Epithelial cell of proximal tubule (primary cell): ENCODE results near the gene MFGE8. TPM values are rescaled to one million over a fixed set of nuclear protein-coding genes. Genes with fewer than 3 reads are reported as not detected.

Source experiments
- DNase-seq: peaks from one replicate; pipeline ENCODE4 v3.0.0-alpha.2; 2011; ENCODE audit warnings: low read depth
- H3K4me3 ChIP-seq: 2 replicates; pipeline ENCODE4 v1.5.1; 2011; ENCODE audit warnings: low read depth, mild to moderate bottlenecking, low read length
- CTCF ChIP-seq: conservative IDR thresholded peaks from 2 replicates; pipeline ENCODE4 v1.5.1; 2012; ENCODE audit warnings: low read depth, mild to moderate bottlenecking, low read length
- total RNA-seq: library from RNA; depleted of rRNA; stranded (reverse); fragments of >200 nt; gene quantifications from 2 replicates; pipeline ENCODE4 v1.2.3, GENCODE V29; 2015

MFGE8 gene
- total RNA-seq, 1 donor from 2014 or later = 135 TPM

- H3K4me3 ChIP-seq = no peak overlapping the region
- no peak for TF ChIP-seq CTCF
- DNase-seq = no peak
These were observed 41.1 kb downstream of the MFGE8 start for GRCh38 chr15:88872106-88872505.

GRCh38 chr15:88871313-88871712, 41.9 kb downstream of the MFGE8 start:
- DNase-seq = no peak
- TF ChIP-seq CTCF = no peak
- no peak overlapping the region for H3K4me3 ChIP-seq

- no peak for DNase-seq
- no peak overlapping the region for H3K4me3 ChIP-seq
- TF ChIP-seq CTCF = no peak
These were observed 46.8 kb downstream of the MFGE8 start for GRCh38 chr15:88866295-88866881.

- no peak for TF ChIP-seq CTCF
- H3K4me3 ChIP-seq = no peak overlapping the region
- no peak for DNase-seq
These were observed 47.6 kb downstream of the MFGE8 start for GRCh38 chr15:88865498-88866099.

GRCh38 chr15:88864861-88865497, 48.2 kb downstream of the MFGE8 start:
- H3K4me3 ChIP-seq = no peak overlapping the region
- no peak for DNase-seq
- no peak for TF ChIP-seq CTCF

GRCh38 chr15:88863412-88863811, 49.8 kb downstream of the MFGE8 start:
- no peak for TF ChIP-seq CTCF
- DNase-seq = no peak
- no peak overlapping the region for H3K4me3 ChIP-seq
